ENCODE data around the gene KRTAP5-4.

DNA sequence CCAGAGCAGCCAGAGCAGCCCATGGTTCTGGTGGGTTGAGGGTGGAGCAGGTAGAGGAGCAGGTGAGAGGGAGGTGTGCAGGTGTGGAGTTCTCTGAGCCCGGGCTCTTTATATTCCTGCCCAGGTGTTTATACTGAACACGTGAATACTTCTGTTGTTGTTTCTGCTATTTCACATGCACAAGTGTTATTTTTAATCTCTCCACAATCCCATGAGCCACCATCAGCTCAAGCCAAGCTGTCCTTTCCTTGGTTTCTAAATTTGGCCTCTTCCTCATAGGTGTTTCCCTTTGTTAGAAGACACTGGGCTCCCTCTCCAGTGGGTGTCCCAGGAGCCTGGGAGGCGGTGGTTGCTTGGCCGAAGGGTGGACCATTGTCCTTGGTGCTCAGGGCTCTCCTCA, 13.6 kb downstream of the KRTAP5-4 start, which contains the start of gene KRTAP5-3:
- TF ChIP-seq, protein P1, sequence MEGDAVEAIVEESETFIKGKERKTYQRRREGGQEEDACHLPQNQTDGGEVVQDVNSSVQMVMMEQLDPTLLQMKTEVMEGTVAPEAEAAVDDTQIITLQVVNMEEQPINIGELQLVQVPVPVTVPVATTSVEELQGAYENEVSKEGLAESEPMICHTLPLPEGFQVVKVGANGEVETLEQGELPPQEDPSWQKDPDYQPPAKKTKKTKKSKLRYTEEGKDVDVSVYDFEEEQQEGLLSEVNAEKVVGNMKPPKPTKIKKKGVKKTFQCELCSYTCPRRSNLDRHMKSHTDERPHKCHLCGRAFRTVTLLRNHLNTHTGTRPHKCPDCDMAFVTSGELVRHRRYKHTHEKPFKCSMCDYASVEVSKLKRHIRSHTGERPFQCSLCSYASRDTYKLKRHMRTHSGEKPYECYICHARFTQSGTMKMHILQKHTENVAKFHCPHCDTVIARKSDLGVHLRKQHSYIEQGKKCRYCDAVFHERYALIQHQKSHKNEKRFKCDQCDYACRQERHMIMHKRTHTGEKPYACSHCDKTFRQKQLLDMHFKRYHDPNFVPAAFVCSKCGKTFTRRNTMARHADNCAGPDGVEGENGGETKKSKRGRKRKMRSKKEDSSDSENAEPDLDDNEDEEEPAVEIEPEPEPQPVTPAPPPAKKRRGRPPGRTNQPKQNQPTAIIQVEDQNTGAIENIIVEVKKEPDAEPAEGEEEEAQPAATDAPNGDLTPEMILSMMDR (IDR thresholded peaks at IDR 0.05) = no peak
- TF ChIP-seq POLR2AphosphoS5 (IDR thresholded peaks at IDR 0.05) (no peak), POLR2A (IDR thresholded peaks at IDR 0.05) (no peak)

Measured in prostate gland (tissue), 2 donors.